Measurements from ENCODE around the gene TBCD. TPM values are rescaled to one million over a fixed set of nuclear protein-coding genes. Genes with fewer than 3 reads are reported as not detected.
A peak's percentile ranks its signal among the peaks of the same experiment; 100 is the strongest.

Gene TBCD
- total and polyA plus RNA-seq, 2 donors: 140 to 292 TPM

- H3K9me3 ChIP-seq (ENCODE audit: control insufficient read depth in 2 of 2, insufficient read depth in 1 of 2, low read length in 1 of 2): no peaks in the 10 kb centered on the region
- WGBS: 94% methylated on average over 46 of the region's 46 CpGs
- peak overlapping the region in 1 of 2 donors; percentile 83 for H3K27ac ChIP-seq (ENCODE audit: low read depth in 1 of 2, low read length in 1 of 2)
- H3K4me1 ChIP-seq (ENCODE audit: control insufficient read depth in 2 of 2, insufficient read depth in 2 of 2, low read length in 2 of 2): peaks cover 7 to 33% of the 10 kb centered on the region in 2 donors
- H3K4me3 ChIP-seq (ENCODE audit: low read length in 2 of 2): no peak overlapping the region
- DNase-seq (ENCODE audit: low read depth in 6 of 9, low spot score in 9 of 9): no peak
- no peaks in the 10 kb centered on the region for H3K36me3 ChIP-seq (ENCODE audit: control insufficient read depth in 2 of 2, insufficient read depth in 2 of 2, low read length in 1 of 2)
- H3K27me3 ChIP-seq (ENCODE audit: control insufficient read depth in 2 of 2, insufficient read depth in 1 of 2, low read length in 1 of 2): no peaks in the 10 kb centered on the region
Observed at GRCh38 chr17:82970818-82971590, 219.1 kb downstream of the TBCD start.

GRCh38 chr17:82972836-82973372 is 221.0 kb downstream of the TBCD start:
- Histone ChIP-seq H3K36me3 (ENCODE audit: control insufficient read depth in 2 of 2, insufficient read depth in 2 of 2, low read length in 1 of 2) (no peaks in the 10 kb centered on the region), H3K27me3 (ENCODE audit: control insufficient read depth in 2 of 2, insufficient read depth in 1 of 2, low read length in 1 of 2) (no peaks in the 10 kb centered on the region), H3K9me3 (ENCODE audit: control insufficient read depth in 2 of 2, insufficient read depth in 1 of 2, low read length in 1 of 2) (no peaks in the 10 kb centered on the region), H3K27ac (ENCODE audit: low read depth in 1 of 2, low read length in 1 of 2) (no peak overlapping the region), H3K4me3 (ENCODE audit: low read length in 2 of 2) (no peak overlapping the region), H3K4me1 (ENCODE audit: control insufficient read depth in 2 of 2, insufficient read depth in 2 of 2, low read length in 2 of 2) (peaks cover 7 to 33% of the 10 kb centered on the region in 2 donors)
- DNase-seq (ENCODE audit: low read depth in 6 of 9, low spot score in 9 of 9): no peak
- WGBS: 94% methylated on average over 17 of the region's 17 CpGs

GRCh38 chr17:82973456-82974135 is 221.7 kb downstream of the TBCD start:
- H3K27ac ChIP-seq (ENCODE audit: low read depth in 1 of 2, low read length in 1 of 2): no peak overlapping the region
- WGBS: 95% methylated on average over 31 of the region's 31 CpGs
- H3K27me3 ChIP-seq (ENCODE audit: control insufficient read depth in 2 of 2, insufficient read depth in 1 of 2, low read length in 1 of 2): no peaks in the 10 kb centered on the region
- H3K9me3 ChIP-seq (ENCODE audit: control insufficient read depth in 2 of 2, insufficient read depth in 1 of 2, low read length in 1 of 2): no peaks in the 10 kb centered on the region
- no peaks in the 10 kb centered on the region for H3K36me3 ChIP-seq (ENCODE audit: control insufficient read depth in 2 of 2, insufficient read depth in 2 of 2, low read length in 1 of 2)
- H3K4me3 ChIP-seq (ENCODE audit: low read length in 2 of 2): no peak overlapping the region
- DNase-seq (ENCODE audit: low read depth in 6 of 9, low spot score in 9 of 9): no peak
- H3K4me1 ChIP-seq (ENCODE audit: control insufficient read depth in 2 of 2, insufficient read depth in 2 of 2, low read length in 2 of 2): peaks cover 10 to 33% of the 10 kb centered on the region in 2 donors

GRCh38 chr17:82974136-82974952 is 222.5 kb downstream of the TBCD start:
- H3K4me3 ChIP-seq (ENCODE audit: low read length in 2 of 2): no peak overlapping the region
- no peak for DNase-seq (ENCODE audit: low read depth in 6 of 9, low spot score in 9 of 9)
- no peak overlapping the region for H3K27ac ChIP-seq (ENCODE audit: low read depth in 1 of 2, low read length in 1 of 2)
- no peaks in the 10 kb centered on the region for H3K27me3 ChIP-seq (ENCODE audit: control insufficient read depth in 2 of 2, insufficient read depth in 1 of 2, low read length in 1 of 2)
- no peaks in the 10 kb centered on the region for H3K9me3 ChIP-seq (ENCODE audit: control insufficient read depth in 2 of 2, insufficient read depth in 1 of 2, low read length in 1 of 2)
- WGBS: 96% methylated on average over 28 of the region's 28 CpGs
- H3K36me3 ChIP-seq (ENCODE audit: control insufficient read depth in 2 of 2, insufficient read depth in 2 of 2, low read length in 1 of 2): no peaks in the 10 kb centered on the region
- peaks cover 13 to 31% of the 10 kb centered on the region in 2 donors for H3K4me1 ChIP-seq (ENCODE audit: control insufficient read depth in 2 of 2, insufficient read depth in 2 of 2, low read length in 2 of 2)

- Histone ChIP-seq H3K4me1 (ENCODE audit: control insufficient read depth in 2 of 2, insufficient read depth in 2 of 2, low read length in 2 of 2) (peaks cover 7 to 10% of the 10 kb centered on the region in 2 donors), H3K4me3 (ENCODE audit: low read length in 2 of 2) (no peak overlapping the region), H3K9me3 (ENCODE audit: control insufficient read depth in 2 of 2, insufficient read depth in 1 of 2, low read length in 1 of 2) (no peaks in the 10 kb centered on the region), H3K27me3 (ENCODE audit: control insufficient read depth in 2 of 2, insufficient read depth in 1 of 2, low read length in 1 of 2) (no peaks in the 10 kb centered on the region), H3K27ac (ENCODE audit: low read depth in 1 of 2, low read length in 1 of 2) (no peak overlapping the region), H3K36me3 (ENCODE audit: control insufficient read depth in 2 of 2, insufficient read depth in 2 of 2, low read length in 1 of 2) (no peaks in the 10 kb centered on the region)
- 97% methylated on average over 29 of the region's 29 CpGs for WGBS
- DNase-seq (ENCODE audit: low read depth in 6 of 9, low spot score in 9 of 9): no peak
Observed at GRCh38 chr17:82976982-82977488, 225.2 kb downstream of the TBCD start.

- Histone ChIP-seq H3K27ac (ENCODE audit: low read depth in 1 of 2, low read length in 1 of 2) (no peak overlapping the region), H3K9me3 (ENCODE audit: control insufficient read depth in 2 of 2, insufficient read depth in 1 of 2, low read length in 1 of 2) (no peaks in the 10 kb centered on the region), H3K36me3 (ENCODE audit: control insufficient read depth in 2 of 2, insufficient read depth in 2 of 2, low read length in 1 of 2) (no peaks in the 10 kb centered on the region), H3K4me3 (ENCODE audit: low read length in 2 of 2) (no peak overlapping the region), H3K4me1 (ENCODE audit: control insufficient read depth in 2 of 2, insufficient read depth in 2 of 2, low read length in 2 of 2) (peaks cover 7 to 10% of the 10 kb centered on the region in 2 donors), H3K27me3 (ENCODE audit: control insufficient read depth in 2 of 2, insufficient read depth in 1 of 2, low read length in 1 of 2) (no peaks in the 10 kb centered on the region)
- DNase-seq (ENCODE audit: low read depth in 6 of 9, low spot score in 9 of 9): no peak
- WGBS: 95% methylated on average over 20 of the region's 20 CpGs
Observed at GRCh38 chr17:82977606-82978005, 225.7 kb downstream of the TBCD start.

GRCh38 chr17:82978765-82979349 is 227.0 kb downstream of the TBCD start:
- no peaks in the 10 kb centered on the region for H3K9me3 ChIP-seq (ENCODE audit: control insufficient read depth in 2 of 2, insufficient read depth in 1 of 2, low read length in 1 of 2)
- WGBS: 55% methylated on average over 3 of the region's 3 CpGs
- DNase-seq (ENCODE audit: low read depth in 6 of 9, low spot score in 9 of 9): peak in 3 of 9 donors; percentile 25 to 72 (median 40)

GRCh38 chr17:82979718-82980117 is 227.9 kb downstream of the TBCD start:
- H3K9me3 ChIP-seq (ENCODE audit: control insufficient read depth in 2 of 2, insufficient read depth in 1 of 2, low read length in 1 of 2): peaks cover 0 to 2% of the 10 kb centered on the region in 2 donors
- H3K4me1 ChIP-seq (ENCODE audit: control insufficient read depth in 2 of 2, insufficient read depth in 2 of 2, low read length in 2 of 2): peaks cover 7 to 12% of the 10 kb centered on the region in 2 donors
- no peaks in the 10 kb centered on the region for H3K36me3 ChIP-seq (ENCODE audit: control insufficient read depth in 2 of 2, insufficient read depth in 2 of 2, low read length in 1 of 2)
- no peaks in the 10 kb centered on the region for H3K27me3 ChIP-seq (ENCODE audit: control insufficient read depth in 2 of 2, insufficient read depth in 1 of 2, low read length in 1 of 2)
- WGBS: 94% methylated on average over 1 of the region's 1 CpG
- H3K27ac ChIP-seq (ENCODE audit: low read depth in 1 of 2, low read length in 1 of 2): no peak overlapping the region
- H3K4me3 ChIP-seq (ENCODE audit: low read length in 2 of 2): no peak overlapping the region
- no peak for DNase-seq (ENCODE audit: low read depth in 6 of 9, low spot score in 9 of 9)

More at GRCh38 chr17:82978765-82979349, 227.0 kb downstream of the TBCD start:
- H3K36me3 ChIP-seq (ENCODE audit: control insufficient read depth in 2 of 2, insufficient read depth in 2 of 2, low read length in 1 of 2): no peaks in the 10 kb centered on the region
- H3K4me3 ChIP-seq (ENCODE audit: low read length in 2 of 2): no peak overlapping the region
- no peaks in the 10 kb centered on the region for H3K27me3 ChIP-seq (ENCODE audit: control insufficient read depth in 2 of 2, insufficient read depth in 1 of 2, low read length in 1 of 2)
- peak overlapping the region in 1 of 2 donors; percentile 0 for H3K27ac ChIP-seq (ENCODE audit: low read depth in 1 of 2, low read length in 1 of 2)
- peaks cover 7 to 10% of the 10 kb centered on the region in 2 donors for H3K4me1 ChIP-seq (ENCODE audit: control insufficient read depth in 2 of 2, insufficient read depth in 2 of 2, low read length in 2 of 2)
